Measurements from ENCODE around the gene IMP4.
A peak's percentile ranks its signal among the peaks of the same experiment; 100 is the strongest.

IMP4 gene

GRCh38 chr2:130302164-130302886 is 40.4 kb upstream of the IMP4 start:
- ChIA-PET POLR2A (no interaction called here), CTCF (interaction anchor here (0.7 kb wide), 1 partner anchor 1917 kb away, joined by 3 read pairs; no protein-coding TSS in a partner anchor)
- Histone ChIP-seq H3K9me3 (ENCODE audit: control insufficient read depth, insufficient read depth, low read depth, low read length) (no peaks in the 10 kb centered on the region), H3K4me1 (ENCODE audit: control insufficient read depth, insufficient read depth, low read length) (no peaks in the 10 kb centered on the region), H3K27ac (ENCODE audit: extremely low read depth, low read depth, low read length) (no peak overlapping the region), H3K4me3 (ENCODE audit: low read depth, low read length) (no peak overlapping the region), H3K36me3 (ENCODE audit: control insufficient read depth in 2 of 2, insufficient read depth in 1 of 2, low read length in 2 of 2) (no peaks in the 10 kb centered on the region)
- TF ChIP-seq RBAK (tag by site-specific recombination; IDR thresholded peaks at IDR 0.05): no peak
- TF ChIP-seq, protein P1, sequence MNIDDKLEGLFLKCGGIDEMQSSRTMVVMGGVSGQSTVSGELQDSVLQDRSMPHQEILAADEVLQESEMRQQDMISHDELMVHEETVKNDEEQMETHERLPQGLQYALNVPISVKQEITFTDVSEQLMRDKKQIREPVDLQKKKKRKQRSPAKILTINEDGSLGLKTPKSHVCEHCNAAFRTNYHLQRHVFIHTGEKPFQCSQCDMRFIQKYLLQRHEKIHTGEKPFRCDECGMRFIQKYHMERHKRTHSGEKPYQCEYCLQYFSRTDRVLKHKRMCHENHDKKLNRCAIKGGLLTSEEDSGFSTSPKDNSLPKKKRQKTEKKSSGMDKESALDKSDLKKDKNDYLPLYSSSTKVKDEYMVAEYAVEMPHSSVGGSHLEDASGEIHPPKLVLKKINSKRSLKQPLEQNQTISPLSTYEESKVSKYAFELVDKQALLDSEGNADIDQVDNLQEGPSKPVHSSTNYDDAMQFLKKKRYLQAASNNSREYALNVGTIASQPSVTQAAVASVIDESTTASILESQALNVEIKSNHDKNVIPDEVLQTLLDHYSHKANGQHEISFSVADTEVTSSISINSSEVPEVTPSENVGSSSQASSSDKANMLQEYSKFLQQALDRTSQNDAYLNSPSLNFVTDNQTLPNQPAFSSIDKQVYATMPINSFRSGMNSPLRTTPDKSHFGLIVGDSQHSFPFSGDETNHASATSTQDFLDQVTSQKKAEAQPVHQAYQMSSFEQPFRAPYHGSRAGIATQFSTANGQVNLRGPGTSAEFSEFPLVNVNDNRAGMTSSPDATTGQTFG (tag by site-specific recombination; IDR thresholded peaks at IDR 0.05; ENCODE audit: borderline replicate concordance): no peak
- no peak for TF ChIP-seq ZNF837 (tag by site-specific recombination; IDR thresholded peaks at IDR 0.05)
- TF ChIP-seq CTCF (tag by site-specific recombination; IDR thresholded peaks at IDR 0.05): 0 out of 2 replicates have a peak, but pooled peaks have one; percentile 8

- no peak overlapping the region for H3K27ac ChIP-seq (ENCODE audit: extremely low read depth, low read depth, low read length)
- no peaks in the 10 kb centered on the region for H3K4me1 ChIP-seq (ENCODE audit: control insufficient read depth, insufficient read depth, low read length)
- H3K36me3 ChIP-seq (ENCODE audit: control insufficient read depth in 2 of 2, insufficient read depth in 1 of 2, low read length in 2 of 2): no peaks in the 10 kb centered on the region
- ChIA-PET POLR2A (no interaction called here), CTCF (no interaction called here)
- no peak overlapping the region for H3K4me3 ChIP-seq (ENCODE audit: low read depth, low read length)
- H3K9me3 ChIP-seq (ENCODE audit: control insufficient read depth, insufficient read depth, low read depth, low read length): no peaks in the 10 kb centered on the region
- TF ChIP-seq SP3 (tag by site-specific recombination; IDR thresholded peaks at IDR 0.05) (no peak), PATZ1 (tag by site-specific recombination; IDR thresholded peaks at IDR 0.05) (no peak), ZNF214 (tag by site-specific recombination; IDR thresholded peaks at IDR 0.05; ENCODE audit: borderline replicate concordance) (no peak), MEIS1 (CRISPR knock-in tag; IDR thresholded peaks at IDR 0.05; ENCODE audit: borderline replicate concordance) (no peak)
These were observed 39.5 kb upstream of the IMP4 start for GRCh38 chr2:130303169-130303568.

DNA sequence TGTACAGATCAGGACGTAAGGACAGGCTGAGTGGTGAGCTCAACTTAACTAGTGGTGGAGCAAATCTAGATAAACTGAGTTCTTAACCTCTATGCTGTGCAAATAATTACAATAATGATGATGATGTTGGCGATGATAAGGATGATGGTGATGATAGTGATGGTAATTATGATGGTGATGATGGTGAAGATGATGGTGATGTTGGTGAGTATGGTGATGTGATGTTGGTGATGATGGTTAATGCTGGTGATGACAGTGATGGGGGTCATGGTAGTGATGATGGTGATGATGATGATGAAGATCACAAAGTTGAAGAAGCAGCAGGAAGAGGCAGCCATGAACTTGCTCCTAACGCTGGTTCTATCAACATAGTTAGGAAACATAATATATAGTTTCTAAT is 38.0 kb upstream of the IMP4 start:
- Histone ChIP-seq H3K36me3 (ENCODE audit: control insufficient read depth in 2 of 2, insufficient read depth in 1 of 2, low read length in 2 of 2) (no peaks in the 10 kb centered on the region), H3K27ac (ENCODE audit: extremely low read depth, low read depth, low read length) (no peak overlapping the region), H3K4me1 (ENCODE audit: control insufficient read depth, insufficient read depth, low read length) (no peaks in the 10 kb centered on the region), H3K9me3 (ENCODE audit: control insufficient read depth, insufficient read depth, low read depth, low read length) (no peaks in the 10 kb centered on the region), H3K4me3 (ENCODE audit: low read depth, low read length) (no peak overlapping the region)
- POLR2A ChIA-PET: no interaction called here
- TF ChIP-seq, protein P2, sequence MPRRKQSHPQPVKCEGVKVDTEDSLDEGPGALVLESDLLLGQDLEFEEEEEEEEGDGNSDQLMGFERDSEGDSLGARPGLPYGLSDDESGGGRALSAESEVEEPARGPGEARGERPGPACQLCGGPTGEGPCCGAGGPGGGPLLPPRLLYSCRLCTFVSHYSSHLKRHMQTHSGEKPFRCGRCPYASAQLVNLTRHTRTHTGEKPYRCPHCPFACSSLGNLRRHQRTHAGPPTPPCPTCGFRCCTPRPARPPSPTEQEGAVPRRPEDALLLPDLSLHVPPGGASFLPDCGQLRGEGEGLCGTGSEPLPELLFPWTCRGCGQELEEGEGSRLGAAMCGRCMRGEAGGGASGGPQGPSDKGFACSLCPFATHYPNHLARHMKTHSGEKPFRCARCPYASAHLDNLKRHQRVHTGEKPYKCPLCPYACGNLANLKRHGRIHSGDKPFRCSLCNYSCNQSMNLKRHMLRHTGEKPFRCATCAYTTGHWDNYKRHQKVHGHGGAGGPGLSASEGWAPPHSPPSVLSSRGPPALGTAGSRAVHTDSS (tag by site-specific recombination; IDR thresholded peaks at IDR 0.05): peak; percentile 89
- no peak for TF ChIP-seq ZSCAN18 (tag by site-specific recombination; IDR thresholded peaks at IDR 0.05)
- no peak for TF ChIP-seq ZNF433 (tag by site-specific recombination; IDR thresholded peaks at IDR 0.05; ENCODE audit: low read depth)
- CTCF ChIA-PET: interaction anchor here (0.6 to 1.0 kb wide), 2 partner anchors 26 to 55 kb away, joined by 3 read pairs; no protein-coding TSS in a partner anchor
